DMS153 (cell line): ENCODE results near the gene SRP19.
"Not testable (repeated sequence)": the region's sequence is repeated elsewhere in the genome, so short reads cannot be mapped to it uniquely, and the experiment has no call there.

ENCODE experiments used
- DNase-seq: peaks from one replicate; lab custom pipeline; 2025; lab: John Stamatoyannopoulos, UW

The SRP19 gene

GRCh38 chr5:112870966-112871365, 9.9 kb downstream of the SRP19 start:
- no peak for DNase-seq

GRCh38 chr5:112876362-112876761, 15.3 kb downstream of the SRP19 start:
- no peak for DNase-seq

GRCh38 chr5:112878101-112878500, 17.0 kb downstream of the SRP19 start:
- DNase-seq, result no peak

GRCh38 chr5:112878760-112879159, 17.7 kb downstream of the SRP19 start:
- no peak for DNase-seq

GRCh38 chr5:112880219-112880964, 19.3 kb downstream of the SRP19 start:
- no peak for DNase-seq

DNA sequence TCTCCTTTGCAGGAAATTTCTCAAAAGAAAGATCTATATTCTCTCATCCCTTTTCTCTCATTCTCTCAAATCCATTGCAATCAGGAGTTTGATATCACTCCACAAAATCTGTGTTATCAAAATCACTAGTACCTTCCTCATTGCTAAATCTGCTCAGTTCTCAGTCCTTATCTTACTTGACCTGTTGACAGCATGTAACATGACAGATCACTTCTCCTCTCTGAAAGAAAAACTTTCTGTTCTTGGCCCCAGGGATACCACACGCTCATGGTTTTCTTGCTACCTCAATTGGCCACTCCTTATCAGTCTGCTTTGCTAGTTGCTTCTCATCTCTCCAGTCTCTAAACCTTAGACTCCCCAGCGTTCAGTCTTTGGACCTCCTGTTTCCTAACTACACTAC, 22.1 kb downstream of the SRP19 start:
- no peak for DNase-seq

- no peak for DNase-seq
These were observed 23.9 kb downstream of the SRP19 start for GRCh38 chr5:112885001-112885400.

DNA sequence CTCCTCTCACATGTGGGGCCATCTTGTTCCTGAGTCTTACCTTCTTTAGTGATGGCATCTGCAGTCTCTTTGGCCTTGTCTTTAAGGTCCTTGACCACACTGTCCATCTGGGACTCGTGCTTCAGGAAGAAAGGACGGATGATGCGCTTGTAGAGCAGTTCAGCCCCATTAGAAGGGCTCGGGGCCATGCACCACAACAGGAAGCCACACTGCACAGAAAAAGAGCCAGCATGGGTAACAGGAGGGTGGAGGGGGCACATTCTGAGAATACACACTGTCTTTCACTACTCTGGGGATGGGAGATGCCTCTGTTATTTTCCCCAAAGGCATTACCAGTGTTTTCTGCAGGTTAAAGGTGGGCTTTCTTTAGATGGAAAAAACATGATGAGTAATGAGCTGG, 25.9 kb downstream of the SRP19 start:
- DNase-seq, result no peak

- DNase-seq, result not testable (repeated sequence)
These were observed 31.0 kb downstream of the SRP19 start for GRCh38 chr5:112892066-112892465.

DNA sequence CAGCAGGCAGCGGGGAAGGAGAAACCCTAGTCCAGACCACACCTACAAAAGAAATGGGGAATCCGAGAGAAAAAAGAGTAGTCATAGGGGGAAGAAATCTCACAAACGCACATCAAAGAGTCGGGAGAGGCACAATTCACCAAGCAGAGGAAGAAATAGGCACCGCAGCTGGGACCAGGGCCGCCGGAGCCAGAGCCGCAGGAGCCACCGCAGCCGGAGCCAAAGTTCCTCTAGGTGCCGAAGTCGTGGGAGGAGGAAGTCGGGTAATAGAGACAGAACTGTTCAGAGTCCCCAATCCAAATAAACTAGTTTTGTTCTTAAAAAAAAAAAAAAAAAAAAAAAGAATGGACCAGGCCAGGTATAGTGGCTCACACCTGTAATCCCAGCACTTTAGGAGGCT, 31.7 kb downstream of the SRP19 start:
- no peak for DNase-seq

GRCh38 chr5:112895682-112896081, 34.6 kb downstream of the SRP19 start:
- DNase-seq, result no peak

- DNase-seq, result no peak
These were observed 41.5 kb downstream of the SRP19 start for GRCh38 chr5:112902561-112902960.

GRCh38 chr5:112904996-112905395, 43.9 kb downstream of the SRP19 start:
- DNase-seq, result not testable (repeated sequence)

- no peak for DNase-seq
These were observed 45.5 kb downstream of the SRP19 start for GRCh38 chr5:112906637-112907036.

GRCh38 chr5:112907166-112907631, 46.1 kb downstream of the SRP19 start:
- DNase-seq, result no peak

DNA sequence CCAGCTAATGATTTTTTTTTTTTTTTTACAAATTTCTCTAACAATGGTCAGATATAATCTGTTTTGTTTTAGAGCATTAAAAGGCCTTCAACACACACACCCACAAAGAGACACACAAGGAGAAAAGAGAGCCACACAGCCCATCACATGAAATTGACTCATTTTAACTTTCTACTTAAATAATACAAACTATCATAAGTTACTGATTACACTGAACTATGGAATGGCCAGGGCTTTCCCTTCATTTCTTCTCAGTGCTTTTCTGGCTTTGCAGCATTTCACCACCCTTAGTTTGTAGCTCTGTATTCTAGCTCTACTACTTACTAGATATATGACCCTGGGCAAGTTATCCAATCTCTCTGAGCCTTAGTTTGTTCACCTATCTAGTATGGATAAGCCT, 47.8 kb downstream of the SRP19 start:
- no peak for DNase-seq

GRCh38 chr5:112910529-112910928, 49.4 kb downstream of the SRP19 start:
- DNase-seq, result no peak

DNA sequence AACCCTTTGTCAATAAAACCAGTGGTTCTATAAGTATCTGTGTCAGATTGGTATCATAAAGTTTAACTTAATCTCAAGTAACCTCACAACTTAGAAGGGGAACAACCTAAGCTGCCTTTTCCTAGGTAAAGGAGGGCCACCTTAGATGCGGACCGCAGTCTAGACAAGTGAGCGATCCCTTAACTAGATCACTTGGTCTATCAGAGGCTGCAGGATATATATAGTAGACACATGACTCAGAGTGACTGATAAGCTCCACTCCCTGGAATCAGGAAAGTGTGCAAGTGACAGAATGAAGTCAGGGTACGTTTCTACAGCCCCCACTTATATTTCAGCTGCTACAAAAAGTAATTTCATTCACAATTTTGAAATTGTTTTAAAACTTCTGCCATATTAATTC, 53.5 kb downstream of the SRP19 start:
- no peak for DNase-seq

GRCh38 chr5:112915831-112916230, 54.7 kb downstream of the SRP19 start:
- no peak for DNase-seq

DNA sequence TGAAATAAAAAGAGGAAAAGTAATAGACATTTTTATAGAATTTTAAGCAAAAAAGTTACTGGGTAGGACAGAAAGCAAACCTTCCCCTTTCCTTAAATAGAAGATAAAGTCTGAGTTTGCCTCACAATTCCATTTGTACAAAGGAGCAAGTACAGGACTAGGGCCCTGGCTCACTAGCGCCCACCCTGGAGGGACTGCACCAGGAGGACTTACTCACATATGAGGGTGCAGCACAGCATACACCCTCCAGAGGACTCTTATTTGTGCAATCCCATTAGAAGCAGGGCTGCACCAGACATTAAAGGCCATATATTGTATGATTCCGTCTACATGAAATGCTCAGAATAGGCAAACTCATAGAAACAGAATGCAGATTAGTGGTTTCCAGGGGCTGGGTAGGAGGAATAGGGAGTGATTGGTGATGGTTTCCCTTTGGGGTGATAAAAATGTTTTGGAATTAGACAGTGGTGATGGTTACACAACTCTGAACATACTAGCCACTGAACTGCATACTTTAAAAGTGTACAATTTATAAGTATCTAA, 56.4 kb downstream of the SRP19 start:
- DNase-seq, result no peak

GRCh38 chr5:112918136-112918535, 57.0 kb downstream of the SRP19 start:
- no peak for DNase-seq

GRCh38 chr5:112918679-112919078, 57.6 kb downstream of the SRP19 start:
- DNase-seq, result no peak
